Esophagus muscularis mucosa (tissue), 4 donors: ENCODE data around the gene BET1. TPM values are rescaled to one million over a fixed set of nuclear protein-coding genes. Genes with fewer than 3 reads are reported as not detected.
A peak's percentile ranks its signal among the peaks of the same experiment; 100 is the strongest.

Source experiments
- DNase-seq: peaks from one replicate; pipeline ENCODE4 v3.0.0-alpha.2; 2017; ENCODE audit errors: extremely low spot score
- H3K27ac ChIP-seq, 4 donors: fragments of 200-600 bp; sonication (generic); replicated peaks in 1 of 4; 1 replicate in 3 of 4; 2 replicates in 1 of 4; pipeline ENCODE4 v1.5.1; 2016 to 2019; ENCODE audit warnings: mild to moderate bottlenecking in 1 of 4
- H3K27me3 ChIP-seq, 4 donors: fragments of 200-600 bp; sonication (generic); one replicate each; pipeline versions ENCODE4 v1.5.1 to v1.6.0; 2016 to 2019
- H3K36me3 ChIP-seq, 4 donors: fragments of 200-600 bp; sonication (generic); one replicate each; pipeline ENCODE4 v1.5.1; 2016 to 2019
- H3K4me1 ChIP-seq, 4 donors: fragments of 200-600 bp; sonication (generic); one replicate each; pipeline ENCODE4 v1.5.1; 2016 to 2019
- H3K4me3 ChIP-seq, 4 donors: fragments of 200-600 bp; sonication (generic); 1 replicate in 2 of 4; 2 replicates in 2 of 4; pipeline ENCODE4 v1.5.1; 2016 to 2019; ENCODE audit warnings: mild to moderate bottlenecking in 4 of 4, moderate library complexity in 1 of 4
- H3K9me3 ChIP-seq, 4 donors: fragments of 200-600 bp; sonication (generic); 1 replicate in 3 of 4; 2 replicates in 1 of 4; pipeline ENCODE4 v1.5.1; 2016 to 2019
- CTCF ChIP-seq, 3 experiments: fragments of 200-600 bp in 2 of 3; fragments of 450-650 bp in 1 of 3; sonication (generic) in 2 of 3; IDR thresholded peaks; one replicate each; pipeline ENCODE4 v1.5.1; 2017 to 2019; ENCODE audit warnings: antibody characterized with exemption in 3 of 3, mild to moderate bottlenecking in 2 of 3, moderate library complexity in 1 of 3
- EP300 ChIP-seq: sonication (generic); formaldehyde crosslinking; IDR thresholded peaks from one replicate; pipeline ENCODE4 v1.6.1; 2017; ENCODE audit warnings: antibody characterized with exemption
- POLR2A ChIP-seq: fragments of 450-650 bp; IDR thresholded peaks from one replicate; pipeline ENCODE4 v1.6.1; 2017; ENCODE audit warnings: antibody characterized with exemption, moderate library complexity, mild to moderate bottlenecking, low read depth
- POLR2AphosphoS5 ChIP-seq, 2 donors: sonication (generic); formaldehyde crosslinking; IDR thresholded peaks; one replicate each; pipeline ENCODE4 v1.6.1; 2017; ENCODE audit warnings: antibody characterized with exemption in 2 of 2
- WGBS: methylation state at CpG from one replicate; pipeline ENCODE4 v1.1.5; 2018; 5-methylcytosine and 5-hydroxymethylcytosine counted together
- intact Hi-C: fragments of 100-400 bp; cut with DNase I; formaldehyde crosslinking; loops from one replicate; pipeline ENCODE4 v1.15.1; 2023
- total RNA-seq, 4 donors: library from RNA; depleted of rRNA; stranded (reverse); fragments of >200 nt; gene quantifications; one replicate each; pipeline versions ENCODE4 v1.1.0 to v1.2.1, GENCODE V29; 2016

The BET1 gene
- total RNA-seq, 4 donors from 2014 or later: 10.5 to 15.8 (median 12.6) TPM

DNA sequence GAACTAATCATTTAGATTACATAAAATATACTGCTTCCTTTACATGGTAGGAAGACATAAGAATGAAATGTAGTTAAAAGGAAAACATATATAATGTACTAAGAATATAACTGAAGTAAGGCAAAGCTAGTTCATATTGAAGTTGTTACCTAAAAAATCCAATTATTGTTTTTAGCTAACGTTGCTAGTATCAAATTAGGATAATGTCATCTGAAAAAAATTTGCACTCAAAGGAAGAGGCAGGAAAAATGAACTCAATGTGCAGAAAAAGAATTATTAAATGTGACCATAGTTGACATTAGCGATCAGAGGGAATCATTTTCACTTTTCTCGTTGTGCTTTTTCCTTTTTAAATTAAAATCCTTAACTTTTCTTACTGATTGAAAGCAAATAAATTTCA lies 1.6 kb upstream of the BET1 start:
- Histone ChIP-seq H3K4me1 (peaks cover 10 to 33% (median 24%) of the 10 kb centered on the region in 4 donors), H3K9me3 (no peaks in the 10 kb centered on the region), H3K36me3 (no peaks in the 10 kb centered on the region), H3K27ac (no peak overlapping the region), H3K27me3 (no peaks in the 10 kb centered on the region), H3K4me3 (no peak overlapping the region)
- intact Hi-C loops: loop anchor here (5.0 kb wide), 1 partner anchor 98 kb away; the partner anchor contains the start of gene GNGT1
- TF ChIP-seq CTCF (IDR thresholded peaks at IDR 0.05) (no peak), POLR2A (no peak), POLR2AphosphoS5 (IDR thresholded peaks at IDR 0.05) (no peak), EP300 (no peak)
- no peak for DNase-seq
- 76% methylated on average over 3 of the region's 3 CpGs for WGBS

- Histone ChIP-seq H3K4me1 (peaks cover 10 to 33% (median 28%) of the 10 kb centered on the region in 4 donors), H3K27ac (peak overlapping the region; percentile 85 to 89 (median 88)), H3K9me3 (no peaks in the 10 kb centered on the region), H3K36me3 (peaks cover 0 to 4% (median under 1%) of the 10 kb centered on the region in 4 donors), H3K27me3 (no peaks in the 10 kb centered on the region), H3K4me3 (peak overlapping the region; percentile 74 to 83 (median 80))
- no peak for TF ChIP-seq CTCF (IDR thresholded peaks at IDR 0.05)
- no peak for TF ChIP-seq POLR2A
- no peak for TF ChIP-seq EP300
- TF ChIP-seq POLR2AphosphoS5 (IDR thresholded peaks at IDR 0.05): no peak
- no peak for DNase-seq
- WGBS: 11% methylated on average over 16 of the region's 16 CpGs
- intact Hi-C loops: no loop called here
Measured at GRCh38 chr7:94003446-94004023, 620 bp downstream of the BET1 start.

DNA sequence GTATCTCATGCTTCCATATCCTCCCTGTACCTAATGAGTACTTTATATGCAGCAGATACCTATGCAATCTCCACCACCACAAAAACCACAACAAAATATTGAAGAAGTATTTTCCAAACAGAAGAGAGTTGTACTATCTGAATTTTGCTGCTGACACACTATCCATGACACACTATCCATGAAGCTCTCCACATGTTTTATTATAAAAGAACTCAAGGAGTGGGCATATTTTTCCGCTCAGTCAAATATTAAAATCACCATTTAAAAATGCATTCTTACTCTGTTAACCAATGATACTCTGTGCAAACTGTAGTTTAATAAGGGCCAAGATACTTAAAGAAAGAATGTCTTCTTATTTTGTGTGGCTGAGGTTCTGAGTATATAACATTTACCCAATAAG lies 2.8 kb downstream of the BET1 start:
- H3K27ac ChIP-seq: no peak overlapping the region
- H3K4me3 ChIP-seq: no peak overlapping the region
- TF ChIP-seq CTCF (IDR thresholded peaks at IDR 0.05) (no peak), POLR2AphosphoS5 (IDR thresholded peaks at IDR 0.05) (no peak), EP300 (no peak), POLR2A (no peak)
- DNase-seq: no peak
- WGBS: 100% methylated on average over 1 of the region's 1 CpG
- H3K4me1 ChIP-seq: peaks cover 10 to 33% (median 28%) of the 10 kb centered on the region in 4 donors
- H3K9me3 ChIP-seq: no peaks in the 10 kb centered on the region
- peaks cover 0 to 20% (median 10%) of the 10 kb centered on the region in 4 donors for H3K36me3 ChIP-seq
- intact Hi-C loops: no loop called here
- no peaks in the 10 kb centered on the region for H3K27me3 ChIP-seq

DNA sequence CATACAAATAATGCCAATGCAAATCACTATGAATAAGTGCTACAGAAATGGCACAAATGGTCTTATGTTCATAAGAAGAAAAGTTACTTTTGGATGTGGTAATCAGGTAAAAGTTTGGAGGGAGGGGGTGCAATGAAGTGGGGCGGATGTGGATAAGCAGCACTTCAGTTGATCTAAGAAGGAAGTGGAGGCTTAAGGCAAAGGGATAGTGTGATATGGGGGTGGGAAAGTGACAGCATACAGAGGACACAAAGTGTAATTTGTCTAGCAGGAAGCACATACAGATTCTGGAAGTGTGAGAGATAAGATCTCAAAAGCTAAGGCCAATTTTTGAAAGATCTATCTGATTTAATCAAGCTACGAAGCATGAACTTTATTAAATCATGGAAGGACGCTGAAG lies 6.3 kb downstream of the BET1 start:
- peaks cover 0 to 49% (median 30%) of the 10 kb centered on the region in 4 donors for H3K36me3 ChIP-seq
- H3K4me1 ChIP-seq: peaks cover 5 to 20% (median 15%) of the 10 kb centered on the region in 4 donors
- H3K9me3 ChIP-seq: no peaks in the 10 kb centered on the region
- 94% methylated on average over 3 of the region's 3 CpGs for WGBS
- TF ChIP-seq POLR2A: no peak
- no peak for TF ChIP-seq POLR2AphosphoS5 (IDR thresholded peaks at IDR 0.05)
- TF ChIP-seq EP300: no peak
- TF ChIP-seq CTCF (IDR thresholded peaks at IDR 0.05): no peak
- no peak overlapping the region for H3K27ac ChIP-seq
- DNase-seq: no peak
- H3K27me3 ChIP-seq: no peaks in the 10 kb centered on the region
- intact Hi-C loops: no loop called here
- no peak overlapping the region for H3K4me3 ChIP-seq
